ENCODE results near the gene MAIP1. TPM values are rescaled to one million over a fixed set of nuclear protein-coding genes. Genes with fewer than 3 reads are reported as not detected.
A peak's percentile ranks its signal among the peaks of the same experiment; 100 is the strongest.

The MAIP1 gene
- total RNA-seq, 4 donors from 2014 or later, result 18.9 to 28.6 (median 25.9) TPM

DNA sequence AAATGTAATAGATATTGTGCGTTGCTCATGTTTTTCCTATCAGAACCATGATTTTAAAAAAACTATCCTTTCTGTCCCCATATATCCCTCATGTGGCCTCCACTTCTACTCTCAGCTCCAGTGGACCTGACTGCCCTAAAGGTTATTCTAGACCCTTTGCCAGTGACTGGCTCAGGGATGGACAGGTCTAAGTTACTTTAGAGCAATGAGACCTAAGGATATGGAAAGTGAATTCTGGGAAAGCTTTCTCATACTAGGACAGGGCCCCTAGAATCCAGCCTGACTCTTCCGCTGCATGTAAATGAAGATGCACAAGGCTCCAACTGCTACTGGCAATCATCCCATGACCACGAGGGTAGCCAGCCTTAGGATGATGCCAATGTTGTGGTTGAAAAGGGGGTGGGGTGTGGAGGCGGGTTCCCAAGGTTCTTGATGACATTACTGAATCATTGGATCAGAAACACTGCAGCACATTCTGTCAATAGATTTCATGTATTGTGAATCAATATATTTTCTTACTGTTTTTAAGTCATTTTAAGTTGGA lies 23.0 kb upstream of the MAIP1 start:
- Histone ChIP-seq H3K4me1 (no peaks in the 10 kb centered on the region), H3K9me3 (no peaks in the 10 kb centered on the region), H3K36me3 (peaks cover 18 to 20% of the 10 kb centered on the region in 2 donors), H3K4me3 (replicated peaks in 1 of 3) (no peak overlapping the region), H3K27me3 (no peaks in the 10 kb centered on the region), H3K27ac (no peak overlapping the region)
- WGBS, 2 donors, result 78 to 89% methylated on average over 4 of the region's 4 CpGs
- no peak for DNase-seq
- TF ChIP-seq, protein P1, sequence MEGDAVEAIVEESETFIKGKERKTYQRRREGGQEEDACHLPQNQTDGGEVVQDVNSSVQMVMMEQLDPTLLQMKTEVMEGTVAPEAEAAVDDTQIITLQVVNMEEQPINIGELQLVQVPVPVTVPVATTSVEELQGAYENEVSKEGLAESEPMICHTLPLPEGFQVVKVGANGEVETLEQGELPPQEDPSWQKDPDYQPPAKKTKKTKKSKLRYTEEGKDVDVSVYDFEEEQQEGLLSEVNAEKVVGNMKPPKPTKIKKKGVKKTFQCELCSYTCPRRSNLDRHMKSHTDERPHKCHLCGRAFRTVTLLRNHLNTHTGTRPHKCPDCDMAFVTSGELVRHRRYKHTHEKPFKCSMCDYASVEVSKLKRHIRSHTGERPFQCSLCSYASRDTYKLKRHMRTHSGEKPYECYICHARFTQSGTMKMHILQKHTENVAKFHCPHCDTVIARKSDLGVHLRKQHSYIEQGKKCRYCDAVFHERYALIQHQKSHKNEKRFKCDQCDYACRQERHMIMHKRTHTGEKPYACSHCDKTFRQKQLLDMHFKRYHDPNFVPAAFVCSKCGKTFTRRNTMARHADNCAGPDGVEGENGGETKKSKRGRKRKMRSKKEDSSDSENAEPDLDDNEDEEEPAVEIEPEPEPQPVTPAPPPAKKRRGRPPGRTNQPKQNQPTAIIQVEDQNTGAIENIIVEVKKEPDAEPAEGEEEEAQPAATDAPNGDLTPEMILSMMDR (IDR thresholded peaks at IDR 0.05), result no peak
- TF ChIP-seq POLR2A (IDR thresholded peaks at IDR 0.05), result no peak
- intact Hi-C loops (cut with DNase I), result no loop called here

DNA sequence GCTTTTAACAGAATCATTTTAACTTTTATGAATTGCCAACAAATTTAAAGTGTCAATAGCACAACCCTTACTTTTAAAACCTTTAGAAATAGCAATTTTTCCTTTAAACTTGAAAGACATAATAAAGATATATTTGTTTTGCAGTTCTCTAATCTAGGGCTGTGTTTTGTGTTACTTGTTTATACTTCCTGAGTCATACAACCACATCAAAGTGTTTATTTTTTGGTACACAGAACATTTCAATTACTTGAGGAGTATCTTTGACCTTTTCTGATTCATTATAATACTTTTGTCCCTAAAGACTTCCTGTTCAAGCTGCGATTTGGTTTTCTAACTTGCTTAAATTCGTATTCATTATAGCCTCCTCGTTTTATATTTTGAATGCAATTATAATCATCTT lies 21.9 kb upstream of the MAIP1 start:
- no peak for TF ChIP-seq POLR2A (IDR thresholded peaks at IDR 0.05)
- TF ChIP-seq, protein P1 (IDR thresholded peaks at IDR 0.05), result no peak
- H3K4me1 ChIP-seq, result no peaks in the 10 kb centered on the region
- H3K36me3 ChIP-seq, result peaks cover 22 to 25% of the 10 kb centered on the region in 2 donors
- no peaks in the 10 kb centered on the region for H3K9me3 ChIP-seq
- no peak overlapping the region for H3K4me3 ChIP-seq (replicated peaks in 1 of 3)
- H3K27ac ChIP-seq, result no peak overlapping the region
- no peak for DNase-seq
- intact Hi-C loops (cut with DNase I), result no loop called here
- H3K27me3 ChIP-seq, result no peaks in the 10 kb centered on the region
- 82 to 84% methylated on average over 3 of the region's 3 CpGs for WGBS, 2 donors

DNA sequence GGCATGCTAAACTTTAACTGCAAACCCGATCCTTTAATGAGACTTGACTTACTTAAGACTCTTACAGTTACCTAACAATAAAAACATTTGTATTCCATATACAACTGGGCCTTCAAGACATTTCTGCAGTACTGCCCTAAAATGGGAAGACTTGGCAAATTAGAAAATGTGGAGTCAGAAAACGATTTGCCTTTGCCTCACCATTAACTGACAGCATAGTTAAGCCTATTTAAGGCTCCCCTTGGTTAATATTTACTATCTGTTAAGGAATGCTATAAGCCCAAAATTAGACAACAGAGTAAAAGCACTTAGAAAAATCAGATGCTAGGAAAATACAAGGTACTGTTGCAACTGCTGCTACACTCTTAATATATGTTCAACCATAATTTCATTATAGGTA lies 18.8 kb upstream of the MAIP1 start:
- DNase-seq, result no peak
- H3K27ac ChIP-seq, result no peak overlapping the region
- TF ChIP-seq, protein P1 (IDR thresholded peaks at IDR 0.05), result no peak
- no peak for TF ChIP-seq POLR2A (IDR thresholded peaks at IDR 0.05)
- no peaks in the 10 kb centered on the region for H3K4me1 ChIP-seq
- intact Hi-C loops (cut with DNase I), result no loop called here
- 73 to 82% methylated on average over 2 of the region's 2 CpGs for WGBS, 2 donors
- H3K36me3 ChIP-seq, result peaks cover 28 to 29% of the 10 kb centered on the region in 2 donors
- no peaks in the 10 kb centered on the region for H3K9me3 ChIP-seq
- H3K27me3 ChIP-seq, result no peaks in the 10 kb centered on the region
- H3K4me3 ChIP-seq (replicated peaks in 1 of 3), result no peak overlapping the region

DNA sequence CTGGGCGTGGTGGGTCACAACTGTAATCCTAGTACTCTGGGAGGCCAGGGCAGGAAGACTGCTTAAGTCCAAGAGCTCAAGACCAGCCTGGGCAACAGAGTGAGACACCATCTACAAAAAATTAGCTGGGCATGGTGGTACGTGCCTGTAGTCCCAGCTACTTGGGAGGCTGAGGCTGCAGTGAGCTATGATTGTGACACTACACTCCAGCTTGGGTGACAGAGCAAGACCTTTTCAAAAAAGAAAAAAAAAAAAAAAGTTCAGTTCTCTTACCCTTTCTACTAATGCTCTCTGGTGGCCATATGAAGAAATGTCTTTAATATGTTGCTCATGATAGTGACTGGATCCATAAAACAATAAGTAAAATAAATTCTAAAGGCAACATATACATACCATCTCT lies 15.0 kb upstream of the MAIP1 start:
- DNase-seq, result no peak
- no peaks in the 10 kb centered on the region for H3K4me1 ChIP-seq
- H3K27me3 ChIP-seq, result no peaks in the 10 kb centered on the region
- H3K4me3 ChIP-seq (replicated peaks in 1 of 3), result no peak overlapping the region
- TF ChIP-seq POLR2A (IDR thresholded peaks at IDR 0.05), result no peak
- TF ChIP-seq, protein P1 (IDR thresholded peaks at IDR 0.05), result peak in 1 of 6 experiments; percentile 8
- H3K36me3 ChIP-seq, result peaks cover 15 to 17% of the 10 kb centered on the region in 2 donors
- H3K27ac ChIP-seq, result no peak overlapping the region
- WGBS, 2 donors, result 84 to 92% methylated on average over 2 of the region's 2 CpGs
- no peaks in the 10 kb centered on the region for H3K9me3 ChIP-seq
- intact Hi-C loops (cut with DNase I), result no loop called here

DNA sequence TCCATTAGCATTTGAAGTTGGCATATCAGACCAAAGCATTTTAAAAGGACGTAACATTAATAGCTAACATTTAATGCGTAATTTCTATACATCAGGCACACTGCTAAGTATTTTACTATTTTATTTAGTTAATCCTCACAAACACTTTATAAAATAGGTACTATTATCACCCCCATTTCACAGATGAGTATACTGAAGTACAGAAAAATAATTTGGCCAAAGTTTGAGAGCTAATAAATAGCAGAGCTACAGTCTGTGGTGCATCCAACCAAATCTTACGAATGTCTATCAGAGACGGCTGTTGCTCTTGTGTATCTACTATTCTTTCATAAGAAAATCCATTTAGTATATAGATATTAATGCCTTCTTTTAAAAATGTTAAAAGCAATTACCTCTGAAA lies 12.0 kb upstream of the MAIP1 start:
- intact Hi-C loops (cut with DNase I), result no loop called here
- no peaks in the 10 kb centered on the region for H3K27me3 ChIP-seq
- no peak for TF ChIP-seq POLR2A (IDR thresholded peaks at IDR 0.05)
- TF ChIP-seq, protein P1 (IDR thresholded peaks at IDR 0.05), result no peak
- H3K9me3 ChIP-seq, result no peaks in the 10 kb centered on the region
- DNase-seq, result no peak
- 94 to 96% methylated on average over 4 of the region's 4 CpGs for WGBS, 2 donors
- no peaks in the 10 kb centered on the region for H3K4me1 ChIP-seq
- no peak overlapping the region for H3K27ac ChIP-seq
- peaks cover 17 to 22% of the 10 kb centered on the region in 2 donors for H3K36me3 ChIP-seq
- no peak overlapping the region for H3K4me3 ChIP-seq (replicated peaks in 1 of 3)

All from thyroid gland (tissue), 4 donors.